GM12873 (cell line): Measurements from ENCODE around the gene SLC16A12.

Experiments
- CTCF ChIP-seq: IDR thresholded peaks from 2 replicates; pipeline ENCODE4 v1.5.1; 2012; ENCODE audit warnings: low read depth, mild to moderate bottlenecking, moderate library complexity, low read length, control low read depth; ENCODE audit not compliant: insufficient read depth; ENCODE audit errors: missing control alignments

SLC16A12 gene

DNA sequence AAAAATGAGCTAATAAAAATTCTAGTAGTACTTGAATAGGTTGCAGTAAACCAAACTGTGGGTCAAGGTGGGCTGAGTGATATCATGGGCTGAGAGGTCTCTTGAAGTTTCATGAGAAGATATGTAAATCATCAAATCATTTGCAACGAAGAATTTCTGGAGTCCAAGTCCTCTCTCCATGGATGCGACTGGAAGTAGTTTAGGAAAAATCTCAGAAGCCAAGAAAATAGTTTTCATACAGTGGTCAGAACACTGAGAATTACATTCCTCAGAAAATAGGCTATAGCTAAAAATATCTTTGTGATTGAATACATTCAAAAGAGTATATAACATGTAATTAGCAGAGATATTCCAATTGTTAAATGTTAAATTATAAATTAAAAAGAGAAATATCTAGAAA is 146.6 kb downstream of the SLC16A12 start:
- no peak for TF ChIP-seq CTCF

DNA sequence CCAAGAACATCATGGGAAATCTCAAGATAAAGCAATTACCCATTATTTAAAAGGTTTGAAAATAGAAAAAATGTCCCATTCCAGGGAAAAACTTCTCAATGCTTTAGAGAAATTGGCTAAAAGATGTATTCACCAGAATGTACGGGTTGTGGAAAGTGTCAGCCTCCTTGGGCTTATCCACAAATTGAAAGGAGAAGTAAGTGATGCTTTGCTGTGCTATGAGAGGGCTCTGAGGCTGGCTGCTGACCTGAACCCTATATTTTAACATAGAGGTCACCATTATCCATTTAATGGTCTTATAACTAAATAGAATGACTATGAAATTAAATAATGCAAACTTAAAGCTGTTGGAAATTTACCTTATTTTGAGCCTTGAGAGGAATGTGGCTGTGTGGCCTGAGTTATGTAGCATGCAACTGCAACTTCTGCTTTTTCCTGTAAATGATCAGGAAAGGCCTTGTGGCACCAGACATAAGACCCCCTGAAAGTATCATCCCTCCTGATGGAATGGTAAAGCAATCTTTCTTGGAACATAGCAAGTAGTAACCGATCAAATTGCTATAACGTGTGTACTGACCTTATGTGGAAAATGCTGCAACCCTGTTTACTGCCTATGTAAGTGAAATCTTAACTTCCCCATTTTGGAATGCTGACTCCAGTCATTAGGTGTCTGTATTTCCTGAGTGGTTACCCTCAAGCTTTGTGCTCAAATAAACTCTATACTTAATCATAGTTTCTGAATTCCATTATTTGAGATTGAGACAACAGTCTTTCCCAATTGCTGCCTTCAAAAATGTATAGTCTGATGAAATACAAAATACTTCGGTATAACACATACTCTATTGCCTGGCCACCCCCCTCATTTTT is 150.7 kb downstream of the SLC16A12 start:
- no peak for TF ChIP-seq CTCF

DNA sequence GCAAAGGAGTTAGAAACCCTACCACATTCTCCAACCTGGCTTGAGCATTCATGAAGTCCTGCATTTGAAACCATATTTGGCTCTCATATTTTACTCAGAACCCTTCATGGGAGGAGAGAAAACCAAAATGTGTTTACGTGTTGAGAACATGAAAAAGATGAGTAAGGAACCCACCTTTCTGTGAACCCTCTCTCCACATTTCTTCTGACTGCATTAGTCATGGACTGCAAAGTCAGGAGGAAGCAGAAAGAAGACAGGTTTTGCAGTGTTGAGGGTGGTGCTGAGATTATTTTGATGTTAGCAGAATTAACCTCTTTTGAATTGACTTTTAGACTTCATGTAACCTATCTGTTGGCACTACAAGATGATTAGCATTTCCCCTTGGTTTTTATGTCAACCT is 152.6 kb downstream of the SLC16A12 start:
- TF ChIP-seq CTCF, result no peak
